RWPE2 (cell line): ENCODE measurements around the gene DYNAP.

Experiments used
- ATAC-seq: fragments of 200-7000 bp; cut with Tn5 transposase; 3 replicates; pipeline ENCODE4 v1.9.1; 2021; ENCODE audit warnings: low read depth
- DNase-seq: peaks from one replicate; pipeline ENCODE4 v3.0.0-alpha.2; 2020; ENCODE audit warnings: low spot score
- H3K27ac ChIP-seq: fragments of 450-650 bp; 2 replicates; pipeline ENCODE4 v1.5.1; 2017; ENCODE audit warnings: mild to moderate bottlenecking; ENCODE audit not compliant: poor library complexity, severe bottlenecking
- H3K27me3 ChIP-seq: fragments of 250-450 bp; sonication (Bioruptor Pico); 2 replicates; pipeline ENCODE4 v1.5.1; 2021; ENCODE audit warnings: mild to moderate bottlenecking, moderate library complexity; ENCODE audit not compliant: insufficient read depth, poor library complexity, severe bottlenecking
- H3K36me3 ChIP-seq: fragments of 250-450 bp; sonication (Bioruptor Pico); 2 replicates; pipeline ENCODE4 v1.5.1; 2020; ENCODE audit warnings: low read depth, mild to moderate bottlenecking, moderate library complexity
- H3K4me1 ChIP-seq: fragments of 250-450 bp; sonication (Bioruptor Pico); 2 replicates; pipeline ENCODE4 v1.5.1; 2021; ENCODE audit warnings: mild to moderate bottlenecking, moderate library complexity; ENCODE audit not compliant: insufficient read depth, poor library complexity, severe bottlenecking
- H3K4me3 ChIP-seq: fragments of 250-450 bp; sonication (Bioruptor Pico); 2 replicates; pipeline ENCODE4 v1.5.1; 2021; ENCODE audit warnings: mild to moderate bottlenecking, moderate library complexity; ENCODE audit not compliant: severe bottlenecking
- H3K9me3 ChIP-seq: fragments of 250-450 bp; sonication (Bioruptor Pico); 2 replicates; pipeline ENCODE4 v1.5.1; 2021; ENCODE audit warnings: mild to moderate bottlenecking, moderate library complexity; ENCODE audit not compliant: severe bottlenecking
- CTCF ChIP-seq: fragments of 450-650 bp; IDR thresholded peaks from one replicate; pipeline ENCODE4 v1.5.1; 2017; ENCODE audit warnings: mild to moderate bottlenecking, moderate library complexity; ENCODE audit not compliant: poor library complexity, severe bottlenecking

DYNAP gene

GRCh38 chr18:54558609-54559585, 32.1 kb upstream of the DYNAP start:
- H3K27me3 ChIP-seq = no peaks in the 10 kb centered on the region
- no peaks in the 10 kb centered on the region for H3K4me1 ChIP-seq
- peak; percentile 85 for TF ChIP-seq CTCF
- no peaks in the 10 kb centered on the region for H3K9me3 ChIP-seq
- no peak overlapping the region for H3K27ac ChIP-seq
- DNase-seq (no peak), ATAC-seq (no peak)
- H3K36me3 ChIP-seq = no peaks in the 10 kb centered on the region
- no peak overlapping the region for H3K4me3 ChIP-seq

GRCh38 chr18:54561706-54562267, 29.3 kb upstream of the DYNAP start:
- Histone ChIP-seq H3K27me3 (no peaks in the 10 kb centered on the region), H3K36me3 (no peaks in the 10 kb centered on the region), H3K4me3 (no peak overlapping the region), H3K9me3 (no peaks in the 10 kb centered on the region), H3K27ac (no peak overlapping the region), H3K4me1 (no peaks in the 10 kb centered on the region)
- TF ChIP-seq CTCF = no peak
- ATAC-seq (no peak), DNase-seq (no peak)

- H3K9me3 ChIP-seq = no peaks in the 10 kb centered on the region
- no peak for DNase-seq
- no peak for TF ChIP-seq CTCF
- no peaks in the 10 kb centered on the region for H3K27me3 ChIP-seq
- H3K4me3 ChIP-seq = no peak overlapping the region
- H3K36me3 ChIP-seq = no peaks in the 10 kb centered on the region
- H3K27ac ChIP-seq = no peak overlapping the region
- ATAC-seq = no peak
- no peaks in the 10 kb centered on the region for H3K4me1 ChIP-seq
Observed at GRCh38 chr18:54580202-54580729, 10.8 kb upstream of the DYNAP start.

- H3K4me1 ChIP-seq = no peaks in the 10 kb centered on the region
- no peaks in the 10 kb centered on the region for H3K36me3 ChIP-seq
- no peaks in the 10 kb centered on the region for H3K27me3 ChIP-seq
- DNase-seq (no peak), ATAC-seq (no peak)
- no peak for TF ChIP-seq CTCF
- H3K27ac ChIP-seq = no peak overlapping the region
- no peaks in the 10 kb centered on the region for H3K9me3 ChIP-seq
- H3K4me3 ChIP-seq = no peak overlapping the region
Observed at GRCh38 chr18:54584065-54584464, 7.0 kb upstream of the DYNAP start.
